Measurements from ENCODE around the gene ACIN1.

ACIN1 gene

DNA sequence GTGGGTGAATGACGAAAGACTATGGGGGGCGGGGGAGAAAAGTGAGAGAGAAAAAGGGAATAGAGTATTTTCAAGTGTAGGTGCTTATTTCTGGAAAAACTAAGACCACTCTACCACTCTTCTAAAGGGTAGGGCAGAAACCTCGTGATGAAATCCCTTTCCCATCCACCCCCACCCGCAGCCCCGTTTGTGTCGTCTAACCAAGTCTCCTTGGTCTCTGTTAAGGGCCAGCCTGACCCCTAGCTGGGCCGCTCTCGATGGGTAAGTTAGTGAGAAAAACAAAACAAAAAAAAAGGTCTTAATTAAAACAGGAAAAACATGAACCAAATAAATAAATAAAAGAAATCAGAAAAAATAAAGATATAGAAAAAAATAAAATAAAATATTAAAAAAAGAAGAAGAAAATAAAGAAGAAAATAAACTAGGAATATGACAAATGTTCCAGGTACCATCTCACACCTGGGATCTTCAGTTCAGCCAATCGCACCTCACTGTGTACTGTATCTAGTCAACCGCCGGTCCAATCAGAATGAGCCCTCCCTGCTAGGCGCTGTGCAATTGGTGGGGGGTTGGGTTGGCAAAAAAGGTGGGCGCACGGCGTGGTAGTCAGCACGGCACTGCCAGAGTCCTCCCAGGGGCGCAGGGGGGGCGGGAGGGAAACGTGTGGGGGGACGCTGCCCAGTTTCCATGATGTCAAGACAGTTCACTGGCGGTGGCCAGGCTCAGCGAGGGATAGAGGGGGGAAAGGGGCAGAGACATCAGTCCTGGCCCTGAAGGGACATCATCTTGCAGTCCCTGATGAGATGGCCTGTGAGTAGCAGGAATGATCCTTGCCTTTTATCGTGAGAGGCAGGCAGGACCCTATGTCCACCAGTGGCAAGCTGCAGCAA lies 27.8 kb downstream of the ACIN1 start:
- Histone ChIP-seq H4K91ac (ENCODE audit: low read length) (no peak overlapping the region), H3K18ac (ENCODE audit: low read depth in 1 of 2, low read length in 2 of 2) (no peak overlapping the region), H3K79me1 (replicated peaks; ENCODE audit: low read length, poor library complexity, severe bottlenecking) (peaks cover 6% of the 10 kb centered on the region), H2AK5ac (ENCODE audit: low read length, severe bottlenecking) (no peak overlapping the region), H2BK120ac (ENCODE audit: low read depth, low read length) (no peak overlapping the region), H2BK5ac (ENCODE audit: low read depth, low read length, poor library complexity, severe bottlenecking) (no peak overlapping the region), H3K27me3 (ENCODE audit: control insufficient read depth in 1 of 2, insufficient read depth in 1 of 2, low read length in 2 of 2) (no peaks in the 10 kb centered on the region), H3K36me3 (ENCODE audit: control insufficient read depth in 1 of 2, insufficient read depth in 2 of 2, low read depth in 1 of 2, low read length in 2 of 2) (peaks cover 58 to 80% of the 10 kb centered on the region in 2 experiments), H3K4me2 (ENCODE audit: low read length, poor library complexity, severe bottlenecking) (no peak overlapping the region), H3K4ac (ENCODE audit: low read depth in 1 of 2, low read length in 2 of 2) (no peak overlapping the region), H3K23ac (ENCODE audit: low read length in 2 of 2) (no peak overlapping the region), H3K4me1 (ENCODE audit: control insufficient read depth, insufficient read depth, low read depth, low read length) (peaks cover 31% of the 10 kb centered on the region), H2BK15ac (ENCODE audit: low read depth, poor library complexity, severe bottlenecking) (no peak overlapping the region), H4K8ac (ENCODE audit: low read length) (peak overlapping the region; percentile 68), H3K14ac (ENCODE audit: low read length in 2 of 2) (no peak overlapping the region), H2BK12ac (ENCODE audit: low read length in 2 of 2) (no peak overlapping the region), H3K9ac (ENCODE audit: low read length) (peak overlapping the region; percentile 59), H3K27ac (ENCODE audit: low read length, poor library complexity, severe bottlenecking) (no peak overlapping the region), H3K9me3 (ENCODE audit: control insufficient read depth, low read length) (no peaks in the 10 kb centered on the region), H2AFZ (ENCODE audit: low read depth, low read length) (no peak overlapping the region), H3K4me3 (ENCODE audit: insufficient read depth in 1 of 2, low read depth in 1 of 2, low read length in 2 of 2) (no peak overlapping the region)
- 97% methylated on average over 19 of the region's 23 CpGs for WGBS
- no peak for DNase-seq

DNA sequence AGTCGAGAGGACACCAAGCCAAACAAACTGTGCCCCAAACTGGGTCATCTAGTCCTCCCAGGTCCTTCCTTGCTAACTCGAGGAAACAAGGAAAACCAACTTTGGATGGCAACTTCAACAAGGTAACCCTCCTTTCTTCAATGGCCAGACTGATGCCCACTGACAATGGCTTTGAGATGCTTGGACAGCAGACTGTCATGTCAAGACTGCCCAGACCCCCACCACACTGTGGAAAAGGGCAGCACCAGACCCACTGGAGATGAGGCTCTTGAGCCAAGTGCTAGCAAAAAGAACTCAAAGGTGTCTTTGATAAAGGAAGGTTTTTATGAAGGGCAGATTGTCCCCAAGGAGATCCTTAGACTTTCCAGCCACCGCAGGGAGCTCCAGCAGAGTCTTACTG lies 28.6 kb downstream of the ACIN1 start:
- H3K4me3 ChIP-seq (ENCODE audit: insufficient read depth in 1 of 2, low read depth in 1 of 2, low read length in 2 of 2): no peak overlapping the region
- H3K9me3 ChIP-seq (ENCODE audit: control insufficient read depth, low read length): no peaks in the 10 kb centered on the region
- no peak overlapping the region for H2AFZ ChIP-seq (ENCODE audit: low read depth, low read length)
- H3K36me3 ChIP-seq (ENCODE audit: control insufficient read depth in 1 of 2, insufficient read depth in 2 of 2, low read depth in 1 of 2, low read length in 2 of 2): peaks cover 61 to 75% of the 10 kb centered on the region in 2 experiments
- no peaks in the 10 kb centered on the region for H3K27me3 ChIP-seq (ENCODE audit: control insufficient read depth in 1 of 2, insufficient read depth in 1 of 2, low read length in 2 of 2)
- DNase-seq: no peak
- peak overlapping the region; percentile 59 for H3K9ac ChIP-seq (ENCODE audit: low read length)
- H2BK5ac ChIP-seq (ENCODE audit: low read depth, low read length, poor library complexity, severe bottlenecking): no peak overlapping the region
- H4K8ac ChIP-seq (ENCODE audit: low read length): no peak overlapping the region
- no peak overlapping the region for H3K27ac ChIP-seq (ENCODE audit: low read length, poor library complexity, severe bottlenecking)
- no peak overlapping the region for H3K4ac ChIP-seq (ENCODE audit: low read depth in 1 of 2, low read length in 2 of 2)
- no peak overlapping the region for H3K18ac ChIP-seq (ENCODE audit: low read depth in 1 of 2, low read length in 2 of 2)
- H2BK12ac ChIP-seq (ENCODE audit: low read length in 2 of 2): no peak overlapping the region
- H2BK120ac ChIP-seq (ENCODE audit: low read depth, low read length): no peak overlapping the region
- peaks cover 29% of the 10 kb centered on the region for H3K4me1 ChIP-seq (ENCODE audit: control insufficient read depth, insufficient read depth, low read depth, low read length)
- no peak overlapping the region for H4K91ac ChIP-seq (ENCODE audit: low read length)
- H3K79me1 ChIP-seq (replicated peaks; ENCODE audit: low read length, poor library complexity, severe bottlenecking): peaks cover 6% of the 10 kb centered on the region
- no peak overlapping the region for H3K4me2 ChIP-seq (ENCODE audit: low read length, poor library complexity, severe bottlenecking)
- WGBS: 96% methylated on average over 3 of the region's 3 CpGs
- H2BK15ac ChIP-seq (ENCODE audit: low read depth, poor library complexity, severe bottlenecking): no peak overlapping the region
- H2AK5ac ChIP-seq (ENCODE audit: low read length, severe bottlenecking): no peak overlapping the region
- no peak overlapping the region for H3K23ac ChIP-seq (ENCODE audit: low read length in 2 of 2)
- H3K14ac ChIP-seq (ENCODE audit: low read length in 2 of 2): no peak overlapping the region

DNA sequence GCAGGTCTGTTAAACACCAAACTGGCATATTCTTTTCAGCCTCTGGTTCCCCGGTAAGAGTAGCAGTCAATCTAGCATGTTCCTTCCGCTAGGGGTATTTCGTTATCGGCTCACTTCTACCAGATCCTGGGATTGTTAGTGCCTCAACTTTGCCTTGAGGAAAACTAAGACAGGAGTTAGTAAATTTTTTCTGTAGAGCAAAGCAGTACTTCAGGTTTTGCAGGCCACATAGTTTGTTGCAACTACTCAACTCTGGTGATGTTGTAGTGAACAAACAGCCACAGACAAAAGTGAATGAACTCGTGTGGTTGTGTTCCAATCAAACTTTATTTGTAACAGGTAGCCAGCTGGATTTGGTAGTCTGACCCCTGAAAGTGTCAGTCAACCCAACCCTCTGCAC lies 31.3 kb downstream of the ACIN1 start:
- Histone ChIP-seq H2BK5ac (ENCODE audit: low read depth, low read length, poor library complexity, severe bottlenecking) (no peak overlapping the region), H3K4ac (ENCODE audit: low read depth in 1 of 2, low read length in 2 of 2) (no peak overlapping the region), H2AFZ (ENCODE audit: low read depth, low read length) (no peak overlapping the region), H3K9ac (ENCODE audit: low read length) (no peak overlapping the region), H3K4me1 (ENCODE audit: control insufficient read depth, insufficient read depth, low read depth, low read length) (peaks cover 35% of the 10 kb centered on the region), H3K27me3 (ENCODE audit: control insufficient read depth in 1 of 2, insufficient read depth in 1 of 2, low read length in 2 of 2) (no peaks in the 10 kb centered on the region), H3K4me2 (ENCODE audit: low read length, poor library complexity, severe bottlenecking) (no peak overlapping the region), H4K91ac (ENCODE audit: low read length) (peak overlapping the region; percentile 35), H3K36me3 (ENCODE audit: control insufficient read depth in 1 of 2, insufficient read depth in 2 of 2, low read depth in 1 of 2, low read length in 2 of 2) (peaks cover 78 to 87% of the 10 kb centered on the region in 2 experiments), H3K27ac (ENCODE audit: low read length, poor library complexity, severe bottlenecking) (peak overlapping the region; percentile 22), H2BK120ac (ENCODE audit: low read depth, low read length) (no peak overlapping the region), H4K8ac (ENCODE audit: low read length) (no peak overlapping the region), H3K4me3 (ENCODE audit: insufficient read depth in 1 of 2, low read depth in 1 of 2, low read length in 2 of 2) (no peak overlapping the region), H3K9me3 (ENCODE audit: control insufficient read depth, low read length) (no peaks in the 10 kb centered on the region), H2BK12ac (ENCODE audit: low read length in 2 of 2) (no peak overlapping the region), H3K18ac (ENCODE audit: low read depth in 1 of 2, low read length in 2 of 2) (no peak overlapping the region), H3K23ac (ENCODE audit: low read length in 2 of 2) (no peak overlapping the region), H2BK15ac (ENCODE audit: low read depth, poor library complexity, severe bottlenecking) (no peak overlapping the region), H3K14ac (ENCODE audit: low read length in 2 of 2) (no peak overlapping the region), H3K79me1 (replicated peaks; ENCODE audit: low read length, poor library complexity, severe bottlenecking) (peaks cover 6% of the 10 kb centered on the region), H2AK5ac (ENCODE audit: low read length, severe bottlenecking) (no peak overlapping the region)
- WGBS: 95% methylated on average over 5 of the region's 5 CpGs
- DNase-seq: no peak

DNA sequence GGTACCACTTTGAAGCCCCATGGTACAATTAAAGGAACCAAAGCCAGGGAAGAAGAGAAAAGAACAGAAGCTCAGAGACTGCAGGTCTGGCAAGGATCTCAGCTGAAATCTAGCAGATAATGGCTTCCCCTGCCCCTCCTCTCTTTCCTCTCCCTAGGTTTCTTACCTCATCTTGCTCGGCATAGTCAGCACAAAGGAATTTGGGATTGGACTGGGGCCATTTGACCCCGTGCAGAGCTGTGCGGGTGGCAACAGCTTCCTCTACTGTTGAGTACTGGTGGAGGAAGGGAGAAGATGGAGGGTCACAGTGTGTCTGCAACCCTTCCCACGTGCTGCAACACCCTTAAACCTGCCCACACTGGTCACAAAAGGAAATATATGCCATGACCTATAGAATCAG lies 32.9 kb downstream of the ACIN1 start:
- Histone ChIP-seq H4K91ac (ENCODE audit: low read length) (peak overlapping the region; percentile 61), H2BK120ac (ENCODE audit: low read depth, low read length) (no peak overlapping the region), H3K4ac (ENCODE audit: low read depth in 1 of 2, low read length in 2 of 2) (peak overlapping the region in 1 of 2 experiments; percentile 48), H4K8ac (ENCODE audit: low read length) (no peak overlapping the region), H2AFZ (ENCODE audit: low read depth, low read length) (no peak overlapping the region), H2BK15ac (ENCODE audit: low read depth, poor library complexity, severe bottlenecking) (no peak overlapping the region), H3K9ac (ENCODE audit: low read length) (peak overlapping the region; percentile 65), H3K18ac (ENCODE audit: low read depth in 1 of 2, low read length in 2 of 2) (peak overlapping the region in 1 of 2 experiments; percentile 46), H3K14ac (ENCODE audit: low read length in 2 of 2) (no peak overlapping the region), H3K27me3 (ENCODE audit: control insufficient read depth in 1 of 2, insufficient read depth in 1 of 2, low read length in 2 of 2) (no peaks in the 10 kb centered on the region), H3K4me1 (ENCODE audit: control insufficient read depth, insufficient read depth, low read depth, low read length) (peaks cover 27% of the 10 kb centered on the region), H3K27ac (ENCODE audit: low read length, poor library complexity, severe bottlenecking) (peak overlapping the region; percentile 92), H3K79me1 (replicated peaks; ENCODE audit: low read length, poor library complexity, severe bottlenecking) (peaks cover 6% of the 10 kb centered on the region), H2BK12ac (ENCODE audit: low read length in 2 of 2) (peak overlapping the region in 1 of 2 experiments; percentile 61), H2BK5ac (ENCODE audit: low read depth, low read length, poor library complexity, severe bottlenecking) (peak overlapping the region; percentile 32), H3K36me3 (ENCODE audit: control insufficient read depth in 1 of 2, insufficient read depth in 2 of 2, low read depth in 1 of 2, low read length in 2 of 2) (peaks cover 66 to 77% of the 10 kb centered on the region in 2 experiments), H2AK5ac (ENCODE audit: low read length, severe bottlenecking) (peak overlapping the region; percentile 93), H3K4me3 (ENCODE audit: insufficient read depth in 1 of 2, low read depth in 1 of 2, low read length in 2 of 2) (peak overlapping the region in 1 of 2 experiments; percentile 41), H3K9me3 (ENCODE audit: control insufficient read depth, low read length) (no peaks in the 10 kb centered on the region), H3K4me2 (ENCODE audit: low read length, poor library complexity, severe bottlenecking) (no peak overlapping the region), H3K23ac (ENCODE audit: low read length in 2 of 2) (no peak overlapping the region)
- WGBS: 0% methylated on average over 4 of the region's 4 CpGs
- DNase-seq: peak; percentile 95
